Measurements from ENCODE around the gene CXCR5.

The CXCR5 gene

GRCh38 chr11:118928101-118928869 lies 44.6 kb downstream of the CXCR5 start:
- Mint-ChIP-seq H3K9me3 (no peaks in the 10 kb centered on the region), H3K27me3 (ENCODE audit: low read depth) (peaks cover 5% of the 10 kb centered on the region), H3K4me3 (peak overlapping the region; percentile 98), H3K27ac (peak overlapping the region; percentile 94), H3K36me3 (ENCODE audit: low read depth) (peaks cover 10% of the 10 kb centered on the region), H3K4me1 (ENCODE audit: low read depth) (peaks cover 56% of the 10 kb centered on the region)
- peak; percentile 87 for DNase-seq (ENCODE audit: low spot score)

- Mint-ChIP-seq H3K27ac (peak overlapping the region; percentile 94), H3K36me3 (ENCODE audit: low read depth) (peaks cover 3% of the 10 kb centered on the region), H3K9me3 (no peaks in the 10 kb centered on the region), H3K27me3 (ENCODE audit: low read depth) (peaks cover 5% of the 10 kb centered on the region), H3K4me1 (ENCODE audit: low read depth) (peaks cover 49% of the 10 kb centered on the region), H3K4me3 (peak overlapping the region; percentile 98)
- DNase-seq (ENCODE audit: low spot score) = peak; percentile 46
These were observed 45.3 kb downstream of the CXCR5 start for GRCh38 chr11:118928870-118929500.

- no peaks in the 10 kb centered on the region for H3K9me3 Mint-ChIP-seq
- H3K4me3 Mint-ChIP-seq = peak overlapping the region; percentile 89
- peak overlapping the region; percentile 94 for H3K27ac Mint-ChIP-seq
- H3K27me3 Mint-ChIP-seq (ENCODE audit: low read depth) = peaks cover 5% of the 10 kb centered on the region
- H3K4me1 Mint-ChIP-seq (ENCODE audit: low read depth) = peaks cover 44% of the 10 kb centered on the region
- DNase-seq (ENCODE audit: low spot score) = peak; percentile 57
- no peaks in the 10 kb centered on the region for H3K36me3 Mint-ChIP-seq (ENCODE audit: low read depth)
These were observed 45.9 kb downstream of the CXCR5 start for GRCh38 chr11:118929501-118930093.

- Mint-ChIP-seq H3K27me3 (ENCODE audit: low read depth) (peaks cover 5% of the 10 kb centered on the region), H3K4me3 (peak overlapping the region; percentile 89), H3K36me3 (ENCODE audit: low read depth) (no peaks in the 10 kb centered on the region), H3K9me3 (no peaks in the 10 kb centered on the region), H3K4me1 (ENCODE audit: low read depth) (peaks cover 44% of the 10 kb centered on the region), H3K27ac (peak overlapping the region; percentile 94)
- DNase-seq (ENCODE audit: low spot score) = peak; percentile 82
These were observed 46.5 kb downstream of the CXCR5 start for GRCh38 chr11:118930094-118930712.

- Mint-ChIP-seq H3K4me3 (no peak overlapping the region), H3K9me3 (no peaks in the 10 kb centered on the region), H3K36me3 (ENCODE audit: low read depth) (no peaks in the 10 kb centered on the region), H3K4me1 (ENCODE audit: low read depth) (peaks cover 38% of the 10 kb centered on the region), H3K27me3 (ENCODE audit: low read depth) (peaks cover 3% of the 10 kb centered on the region), H3K27ac (no peak overlapping the region)
- no peak for DNase-seq (ENCODE audit: low spot score)
These were observed 47.9 kb downstream of the CXCR5 start for GRCh38 chr11:118931571-118931970.

GRCh38 chr11:118933486-118933885 lies 49.8 kb downstream of the CXCR5 start:
- H3K4me1 Mint-ChIP-seq (ENCODE audit: low read depth) = peaks cover 19% of the 10 kb centered on the region
- H3K4me3 Mint-ChIP-seq = no peak overlapping the region
- no peak for DNase-seq (ENCODE audit: low spot score)
- H3K9me3 Mint-ChIP-seq = no peaks in the 10 kb centered on the region
- peaks cover 3% of the 10 kb centered on the region for H3K27me3 Mint-ChIP-seq (ENCODE audit: low read depth)
- no peaks in the 10 kb centered on the region for H3K36me3 Mint-ChIP-seq (ENCODE audit: low read depth)
- H3K27ac Mint-ChIP-seq = no peak overlapping the region

GRCh38 chr11:118935376-118935775 lies 51.7 kb downstream of the CXCR5 start:
- no peaks in the 10 kb centered on the region for H3K36me3 Mint-ChIP-seq (ENCODE audit: low read depth)
- H3K4me3 Mint-ChIP-seq = no peak overlapping the region
- no peaks in the 10 kb centered on the region for H3K9me3 Mint-ChIP-seq
- H3K4me1 Mint-ChIP-seq (ENCODE audit: low read depth) = peaks cover 19% of the 10 kb centered on the region
- DNase-seq (ENCODE audit: low spot score) = no peak
- peaks cover 3% of the 10 kb centered on the region for H3K27me3 Mint-ChIP-seq (ENCODE audit: low read depth)
- no peak overlapping the region for H3K27ac Mint-ChIP-seq

GRCh38 chr11:118938491-118939403 lies 55.1 kb downstream of the CXCR5 start:
- H3K27ac Mint-ChIP-seq = peak overlapping the region; percentile 27
- no peak for DNase-seq (ENCODE audit: low spot score)
- H3K9me3 Mint-ChIP-seq = no peaks in the 10 kb centered on the region
- no peaks in the 10 kb centered on the region for H3K36me3 Mint-ChIP-seq (ENCODE audit: low read depth)
- H3K4me1 Mint-ChIP-seq (ENCODE audit: low read depth) = peaks cover 18% of the 10 kb centered on the region
- no peaks in the 10 kb centered on the region for H3K27me3 Mint-ChIP-seq (ENCODE audit: low read depth)
- no peak overlapping the region for H3K4me3 Mint-ChIP-seq

- no peak overlapping the region for H3K4me3 Mint-ChIP-seq
- no peaks in the 10 kb centered on the region for H3K36me3 Mint-ChIP-seq (ENCODE audit: low read depth)
- no peaks in the 10 kb centered on the region for H3K27me3 Mint-ChIP-seq (ENCODE audit: low read depth)
- no peaks in the 10 kb centered on the region for H3K9me3 Mint-ChIP-seq
- no peak for DNase-seq (ENCODE audit: low spot score)
- peaks cover 18% of the 10 kb centered on the region for H3K4me1 Mint-ChIP-seq (ENCODE audit: low read depth)
- H3K27ac Mint-ChIP-seq = peak overlapping the region; percentile 27
These were observed 55.8 kb downstream of the CXCR5 start for GRCh38 chr11:118939404-118939915.

- Mint-ChIP-seq H3K4me3 (peak overlapping the region; percentile 34), H3K27ac (peak overlapping the region; percentile 31), H3K36me3 (ENCODE audit: low read depth) (no peaks in the 10 kb centered on the region), H3K9me3 (no peaks in the 10 kb centered on the region), H3K27me3 (ENCODE audit: low read depth) (no peaks in the 10 kb centered on the region), H3K4me1 (ENCODE audit: low read depth) (peaks cover 18% of the 10 kb centered on the region)
- peak; percentile 38 for DNase-seq (ENCODE audit: low spot score)
These were observed 56.4 kb downstream of the CXCR5 start for GRCh38 chr11:118939953-118940598.

- Mint-ChIP-seq H3K9me3 (no peaks in the 10 kb centered on the region), H3K4me3 (no peak overlapping the region), H3K27me3 (ENCODE audit: low read depth) (peaks cover 21% of the 10 kb centered on the region), H3K36me3 (ENCODE audit: low read depth) (no peaks in the 10 kb centered on the region), H3K27ac (no peak overlapping the region), H3K4me1 (ENCODE audit: low read depth) (peaks cover 4% of the 10 kb centered on the region)
- DNase-seq (ENCODE audit: low spot score) = no peak
These were observed 63.4 kb downstream of the CXCR5 start for GRCh38 chr11:118947091-118947490.
